GM12892 (cell line): ENCODE results near the gene ZBTB24.

Source experiments
- POLR2A ChIP-seq: IDR thresholded peaks from 2 replicates; pipeline ENCODE4 v1.6.1; 2011; ENCODE audit warnings: low read depth, low read length, control low read depth
- POLR2AphosphoS5 ChIP-seq: IDR thresholded peaks from 2 replicates; pipeline ENCODE4 v1.6.1; 2011; ENCODE audit warnings: low read depth, low read length, control low read depth
- TAF1 ChIP-seq: IDR thresholded peaks from 2 replicates; pipeline ENCODE4 v1.6.1; 2011; ENCODE audit warnings: low read depth, mild to moderate bottlenecking, control low read depth, low read length, borderline replicate concordance

DNA sequence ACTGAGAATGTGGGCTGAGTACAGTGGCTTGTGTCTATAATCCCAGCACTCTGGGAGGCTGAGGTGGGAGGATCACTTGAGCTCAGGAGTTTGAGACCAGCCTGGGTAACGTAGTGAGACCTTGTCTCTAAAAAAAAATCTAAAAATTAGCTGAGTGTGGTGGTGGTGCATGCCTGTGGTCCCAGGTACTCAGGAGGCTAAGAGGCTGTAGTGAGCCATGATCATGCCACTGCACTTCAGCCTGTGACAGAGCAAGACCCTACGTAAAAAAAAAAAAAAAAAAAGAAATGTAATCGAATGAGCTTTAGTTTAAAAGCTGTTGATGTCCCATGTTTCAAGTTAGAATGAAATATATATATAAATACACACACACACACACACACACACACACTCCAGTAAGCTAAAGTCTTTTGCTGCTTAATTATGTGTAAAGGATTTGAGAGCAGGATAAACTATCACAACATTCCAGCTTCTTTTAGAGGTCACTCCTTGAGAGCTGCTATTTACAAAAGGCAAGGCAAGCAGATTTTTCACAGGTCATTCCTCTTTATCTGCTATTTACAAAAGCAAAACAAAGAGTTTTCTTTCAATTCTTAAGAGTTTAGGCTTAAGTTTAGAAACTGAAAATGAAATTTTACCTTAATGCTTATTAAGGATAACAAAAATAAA is 22.7 kb downstream of the ZBTB24 start:
- TF ChIP-seq POLR2A, result no peak
- no peak for TF ChIP-seq POLR2AphosphoS5
- TF ChIP-seq TAF1, result no peak
